HG02970 (cell line): ENCODE results near the gene FAM162A.
"Not testable (repeated sequence)": the region's sequence is repeated elsewhere in the genome, so short reads cannot be mapped to it uniquely, and the experiment has no call there.

ENCODE experiments used
- ATAC-seq: cut with Tn5 transposase; IDR thresholded peaks from one replicate; pipeline ENCODE4 v1.9.1; 2021; ENCODE audit warnings: mild to moderate bottlenecking, moderate library complexity, moderate number of reproducible peaks; ENCODE audit not compliant: unreplicated experiment, low FRiP score

Gene FAM162A

DNA sequence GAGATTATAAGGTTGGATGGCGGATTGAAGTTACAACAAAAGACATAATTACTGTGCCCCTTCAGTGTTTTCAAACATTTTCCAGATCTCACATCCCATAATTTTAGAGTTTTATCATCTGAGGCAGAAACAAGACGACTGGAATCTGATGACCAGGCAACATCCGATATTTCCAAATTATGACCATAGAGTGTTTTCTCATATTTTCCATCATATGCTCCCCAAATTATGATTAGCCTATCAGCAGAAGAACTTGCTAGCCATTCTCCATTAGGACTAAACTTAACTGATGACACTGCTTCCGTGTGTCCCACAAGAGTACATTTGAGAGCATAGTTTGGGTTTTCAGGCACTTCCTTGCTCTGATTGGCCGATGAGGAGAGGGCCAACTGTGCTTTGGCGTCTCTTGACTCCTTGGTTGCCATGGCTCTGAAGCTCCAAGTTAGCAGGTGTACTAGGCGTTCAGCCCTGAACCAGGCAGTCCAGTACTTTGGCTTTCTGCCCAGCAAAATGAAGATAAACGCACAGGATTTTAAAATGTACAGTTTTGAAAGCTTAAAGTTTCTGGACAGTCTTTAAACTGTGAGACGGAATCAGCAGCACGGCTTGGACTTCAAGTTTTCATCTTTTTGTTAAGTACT is 31.2 kb downstream of the FAM162A start:
- ATAC-seq, result peak; percentile 38

DNA sequence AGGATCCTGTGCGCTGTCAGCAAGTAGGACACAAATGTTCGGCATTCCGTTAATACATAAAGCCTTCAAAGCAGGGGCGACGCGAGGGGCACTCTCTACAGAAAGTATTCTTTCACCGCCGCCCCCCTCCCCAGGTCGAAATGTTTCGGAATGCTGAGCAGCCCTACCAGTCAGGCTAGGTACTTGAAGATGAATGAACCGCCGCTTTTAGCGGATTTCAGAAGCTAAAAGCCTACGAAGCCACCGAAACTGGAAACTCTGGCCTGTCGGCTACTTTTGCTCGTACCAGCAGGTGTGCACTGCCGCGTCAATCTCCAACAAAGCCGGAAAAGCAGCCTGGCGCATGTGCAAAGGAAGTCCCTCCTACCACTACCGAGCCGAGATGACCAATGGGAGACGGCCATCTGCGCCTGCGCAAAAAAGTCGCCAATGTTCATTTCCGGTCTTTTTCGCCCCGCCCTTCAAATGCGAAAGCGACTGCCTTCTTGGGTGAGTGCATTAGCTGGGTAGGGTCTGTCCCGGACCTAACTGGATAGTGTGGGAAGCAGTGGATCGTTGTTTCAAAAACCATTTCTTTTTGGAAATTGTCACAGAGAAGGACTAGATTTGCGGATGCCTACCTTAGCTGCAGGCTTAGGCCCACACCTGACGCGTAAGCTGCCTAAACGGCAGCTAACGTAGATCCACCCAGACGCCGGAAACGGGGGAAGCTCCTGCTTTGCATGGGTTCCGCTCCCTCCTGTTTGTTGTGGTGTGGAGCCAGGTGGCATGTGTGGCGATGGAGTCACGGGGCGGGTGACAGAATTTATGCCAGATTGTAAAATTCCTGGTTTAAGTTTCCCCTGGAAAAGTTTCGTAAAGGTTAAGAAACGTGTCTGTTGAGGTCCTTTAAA is 32.0 kb downstream of the FAM162A start, which contains the start of gene WDR5B:
WDR5B (minus strand) TSS at position 301 of the 893 bp plus-strand sequence. CDS start 534 bp downstream, outside the sequence.
- peak; percentile 84 for ATAC-seq

GRCh38 chr3:122416966-122417365 is 33.0 kb downstream of the FAM162A start:
- ATAC-seq, result no peak

DNA sequence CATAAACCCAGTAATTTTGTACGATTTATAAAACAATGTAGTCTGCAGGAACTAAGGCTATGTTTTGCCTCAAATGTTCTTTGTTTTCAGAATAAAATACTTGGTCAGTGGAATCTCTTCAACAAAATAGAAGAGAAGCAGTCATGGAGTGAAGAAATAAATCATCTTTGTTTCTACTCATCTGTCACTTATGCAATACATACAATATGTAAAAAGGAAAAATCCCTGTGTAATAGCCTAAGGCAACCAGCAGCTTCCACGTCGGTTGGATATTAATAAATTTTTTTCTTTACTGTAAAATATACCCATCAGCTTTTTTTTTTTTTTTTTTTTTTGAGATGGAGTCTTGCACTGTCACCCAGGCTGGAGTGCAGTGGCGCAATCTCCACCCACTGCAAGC is 37.1 kb downstream of the FAM162A start:
- no peak for ATAC-seq

DNA sequence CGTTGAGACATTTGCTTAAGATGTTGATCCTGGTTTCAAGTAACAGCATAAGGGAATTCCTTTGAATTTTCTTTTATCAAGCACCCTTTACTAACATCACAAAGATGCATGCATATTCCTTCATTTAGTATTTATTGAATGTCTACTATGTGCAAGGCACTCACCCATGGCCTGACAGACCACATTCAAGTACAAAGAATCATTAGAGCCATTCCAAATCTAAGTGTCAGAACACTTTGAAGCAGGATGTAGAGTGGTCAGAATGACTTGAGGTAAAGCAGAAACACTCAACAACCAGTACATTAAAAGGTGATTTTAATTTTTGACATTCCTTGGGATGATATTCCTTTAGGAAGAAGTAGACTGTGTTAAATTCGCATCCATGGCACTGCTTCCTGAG is 37.9 kb downstream of the FAM162A start:
- no peak for ATAC-seq

GRCh38 chr3:122427857-122428471 is 44.0 kb downstream of the FAM162A start:
- no peak for ATAC-seq

DNA sequence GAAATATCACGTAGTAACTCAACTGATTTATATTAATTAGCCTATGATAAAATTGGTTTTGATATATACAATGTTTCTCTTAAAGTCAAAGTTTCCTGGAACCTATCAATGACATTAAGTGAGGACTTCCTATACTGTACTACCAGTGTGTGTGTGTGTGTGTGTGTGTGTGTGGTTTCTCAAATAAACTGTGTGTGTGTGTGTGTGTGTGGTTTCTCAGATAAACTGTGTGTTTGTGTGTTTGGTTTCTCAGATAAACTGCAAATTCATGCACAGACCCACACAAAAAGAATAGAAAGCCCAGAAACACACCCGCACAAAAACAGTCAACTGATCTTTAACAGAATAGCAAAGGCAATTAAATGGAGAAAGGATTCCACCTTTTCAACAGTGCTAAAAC is 46.4 kb downstream of the FAM162A start:
- ATAC-seq, result no peak

GRCh38 chr3:122435950-122436349 is 52.0 kb downstream of the FAM162A start:
- ATAC-seq, result no peak

- ATAC-seq, result no peak
Observed at GRCh38 chr3:122443090-122443489, 59.1 kb downstream of the FAM162A start.

DNA sequence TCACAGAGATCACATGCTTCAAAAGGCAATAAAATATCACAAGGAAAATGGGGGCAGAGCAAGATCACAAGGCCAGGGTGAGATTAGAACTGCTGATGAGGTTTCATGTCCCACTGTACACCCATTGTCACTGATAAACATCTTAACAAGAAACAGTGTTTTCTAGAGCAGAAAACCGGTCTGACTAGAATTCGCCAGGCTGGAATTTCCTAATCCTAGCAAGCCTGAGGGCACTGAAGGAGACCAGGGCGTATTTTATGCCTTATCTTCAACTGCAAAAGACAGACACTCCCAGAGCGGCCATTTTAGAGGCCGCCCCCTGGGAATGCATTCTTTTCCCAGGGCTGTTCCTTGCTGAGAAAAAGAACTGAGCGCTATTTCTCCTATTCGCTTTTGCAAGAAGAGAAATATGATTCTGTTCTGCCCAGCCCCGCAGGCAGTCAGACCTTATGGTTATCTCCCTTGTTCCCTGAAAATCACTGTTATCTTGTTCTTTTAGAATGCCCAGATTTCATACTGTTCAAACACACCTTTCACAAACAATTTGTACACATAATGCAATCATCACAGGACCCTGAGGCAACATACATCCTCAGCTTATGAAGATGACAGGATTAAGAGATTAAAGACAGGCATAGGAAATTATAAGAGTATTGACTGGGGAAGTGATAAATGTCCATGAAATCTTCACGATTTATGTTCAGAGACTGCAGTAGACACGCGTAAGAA is 59.9 kb downstream of the FAM162A start:
- not testable (repeated sequence) for ATAC-seq

- not testable (repeated sequence) for ATAC-seq
Observed at GRCh38 chr3:122444491-122444887, 60.5 kb downstream of the FAM162A start.

- ATAC-seq, result not testable (repeated sequence)
Observed at GRCh38 chr3:122448218-122448617, 64.2 kb downstream of the FAM162A start.

DNA sequence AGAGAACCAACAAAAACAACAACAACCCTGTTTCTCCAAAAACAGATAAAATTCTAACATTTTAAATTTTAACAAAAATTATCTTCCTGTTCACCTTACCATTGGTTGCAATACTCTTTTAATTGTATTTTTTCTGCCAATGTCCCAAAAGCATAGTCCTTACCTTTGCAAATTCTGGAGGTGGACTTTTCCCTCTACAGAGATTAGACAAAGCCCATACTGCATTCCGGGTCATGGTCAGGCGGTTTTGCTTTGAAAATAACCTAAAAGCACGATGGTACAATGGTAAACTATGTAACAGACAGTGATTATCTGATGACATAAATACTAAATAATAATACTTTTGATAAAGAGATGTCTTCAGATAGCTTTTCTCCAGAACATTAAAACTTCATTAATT is 67.4 kb downstream of the FAM162A start:
- ATAC-seq, result no peak

GRCh38 chr3:122456074-122456473 is 72.1 kb downstream of the FAM162A start:
- no peak for ATAC-seq

DNA sequence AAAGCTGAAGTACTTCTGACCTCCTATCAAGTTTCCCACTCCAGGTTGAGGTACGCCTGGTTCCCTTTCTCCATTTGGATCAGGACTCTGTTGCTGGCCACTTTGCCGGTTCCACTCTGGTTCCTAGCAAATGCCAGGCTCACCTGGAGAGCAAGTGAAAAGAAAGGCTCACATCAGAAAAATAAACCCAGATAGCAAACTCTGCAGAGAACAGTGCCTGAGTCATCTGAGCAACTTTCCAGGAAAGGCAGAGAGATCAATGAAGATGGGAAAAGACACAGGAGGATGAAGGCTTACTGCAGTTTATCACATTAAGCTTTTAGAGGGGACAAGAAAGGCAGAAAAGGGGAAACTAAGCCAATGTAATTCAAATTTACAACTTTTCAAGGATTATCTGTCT is 73.7 kb downstream of the FAM162A start:
- ATAC-seq, result no peak

DNA sequence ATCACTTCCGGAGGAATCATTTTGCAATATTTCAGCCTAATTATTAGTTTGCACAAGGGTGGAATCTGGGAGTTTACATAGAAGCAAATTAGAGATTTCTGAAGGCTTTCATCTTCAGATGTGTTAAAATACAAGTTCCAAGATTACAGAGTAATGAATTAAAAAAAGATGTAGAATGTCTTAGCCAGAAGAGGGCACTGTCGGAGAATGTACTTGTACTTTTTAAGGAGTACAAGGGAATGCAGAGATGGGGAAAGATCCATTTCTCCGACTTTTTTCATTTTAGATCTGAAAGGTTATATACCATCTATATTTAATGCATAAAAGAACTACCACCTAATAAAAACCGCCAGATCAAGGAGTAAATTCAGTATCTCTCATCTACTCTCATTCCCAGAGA is 75.0 kb downstream of the FAM162A start:
- no peak for ATAC-seq

DNA sequence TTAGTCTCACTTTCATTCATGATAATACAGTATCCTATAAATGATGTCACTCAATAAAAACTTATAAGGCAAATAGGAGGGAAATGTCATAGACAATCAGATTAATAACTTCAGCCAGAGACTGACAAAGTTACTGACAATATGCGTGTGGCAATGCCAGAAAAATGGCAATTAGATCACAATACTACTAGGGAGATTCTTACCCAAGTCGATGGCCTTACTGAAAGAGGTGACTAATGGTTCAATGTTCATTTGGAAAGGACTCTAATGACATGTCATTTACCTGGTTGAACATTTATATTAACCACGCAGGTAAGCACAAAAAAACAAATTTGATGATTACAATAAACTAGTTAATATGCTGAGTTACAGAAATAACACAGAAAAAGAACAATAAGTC is 77.8 kb downstream of the FAM162A start:
- ATAC-seq, result no peak
